H1 (cell line): ENCODE results near the gene BRINP3. TPM values are rescaled to one million over a fixed set of nuclear protein-coding genes. Genes with fewer than 3 reads are reported as not detected.

ENCODE experiments used
- BRCA1 ChIP-seq: IDR thresholded peaks from 2 replicates; pipeline ENCODE4 v1.6.1; 2012; ENCODE audit warnings: low read depth, low read length, improper control_type of control experiment
- POLR2A ChIP-seq, 2 experiments: IDR thresholded peaks; 1 replicate in 1 of 2; 2 replicates in 1 of 2; pipeline ENCODE4 v1.6.1; 2011; ENCODE audit warnings: low read depth in 2 of 2, low read length in 2 of 2, mild to moderate bottlenecking in 2 of 2; ENCODE audit errors: control extremely low read depth in 1 of 2
- SIRT6 ChIP-seq: IDR thresholded peaks from one replicate; pipeline ENCODE4 v1.7.1; 2012; ENCODE audit warnings: low read length, inconsistent platforms
- TAF7 ChIP-seq: optimal IDR thresholded peaks from 2 replicates; pipeline ENCODE3; 2011; ENCODE audit warnings: low read depth, mild to moderate bottlenecking, inconsistent platforms, low read length, moderate library complexity, borderline replicate concordance
- TEAD4 ChIP-seq: IDR thresholded peaks from 2 replicates; pipeline ENCODE4 v1.6.1; 2012; ENCODE audit warnings: low read depth, low read length, inconsistent platforms, mixed read lengths
- ZNF274 ChIP-seq: IDR thresholded peaks from 2 replicates; pipeline ENCODE4 v1.7.0; 2012; ENCODE audit warnings: low read length, borderline replicate concordance; ENCODE audit errors: extremely low read depth
- polyA plus RNA-seq, 7 experiments: library from polyadenylated mRNA; depleted of rRNA in 3 of 7; stranded (reverse) in 5 of 7; unstranded in 2 of 7; fragments of >200 nt in 5 of 7; fragments of 200-250 nt in 2 of 7; gene quantifications; 1 replicate in 5 of 7; 2 replicates in 1 of 7; 4 replicates in 1 of 7; pipeline versions ENCODE4 v1.2.1 to v1.2.3, GENCODE V29; 2011 to 2013; ENCODE audit warnings: missing spikeins in 2 of 7, mixed read lengths in 2 of 7
- total RNA-seq: library from RNA; stranded (reverse); fragmentation: NEBNext Ultra II Directional; extraction: Animal tissue kit (Norgen Biotek cat#: 25700); gene quantifications from 2 replicates; pipeline ENCODE4 v1.2.1, GENCODE V29; 2021
- TF ChIP-seq, protein P1 (sequence below): IDR thresholded peaks from 2 replicates; pipeline ENCODE4 v1.6.1; 2011; ENCODE audit warnings: low read depth, mild to moderate bottlenecking, low read length; ENCODE audit not compliant: insufficient read depth

The BRINP3 gene
- total and polyA plus RNA-seq, 2 of the 8 experiments (the other 6 are each of a cell fraction or from before 2014, with no cell fraction given): not detected

DNA sequence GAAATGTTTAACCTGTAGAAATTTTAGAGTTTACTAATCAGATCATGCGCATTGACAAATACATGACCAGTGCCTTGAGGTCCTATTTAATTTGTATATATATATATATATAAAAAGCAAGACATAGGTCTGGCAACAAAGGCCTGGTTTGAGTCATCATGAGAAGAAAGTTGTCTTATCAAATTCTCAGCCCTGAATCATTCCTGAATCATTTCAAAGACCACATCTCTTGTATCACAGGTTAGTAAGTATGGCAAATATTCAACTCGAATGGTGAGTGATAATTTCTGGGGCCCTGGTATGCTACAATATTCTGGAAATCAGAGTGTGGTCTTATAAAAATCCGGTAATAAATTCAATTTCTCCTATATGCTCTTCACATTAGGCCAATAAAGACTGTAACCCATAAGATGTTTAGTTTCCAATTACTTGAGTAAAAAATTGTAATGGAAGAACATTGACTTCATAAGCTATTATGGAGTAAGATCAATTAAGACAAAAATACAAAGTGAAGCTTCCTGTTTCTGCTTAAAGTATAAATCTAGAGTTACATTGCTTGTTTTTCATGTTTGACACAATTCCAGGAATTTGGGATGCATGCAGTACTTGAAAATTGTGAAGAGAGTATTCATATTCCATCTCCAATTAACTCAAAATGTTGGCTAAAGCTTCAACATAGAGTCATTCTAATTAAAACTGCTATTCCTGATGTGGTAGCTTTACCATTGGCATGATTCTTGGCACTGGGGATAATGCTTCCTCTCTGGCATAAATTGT, 309.4 kb downstream of the BRINP3 start (continued):
- TF ChIP-seq BRCA1 (no peak), SIRT6 (no peak), POLR2A (IDR thresholded peaks at IDR 0.05; ENCODE audit: control extremely low read depth in 1 of 2, low read depth in 2 of 2, low read length in 2 of 2) (no peak), TEAD4 (no peak), ZNF274 (no peak), TAF7 (no peak)
- TF ChIP-seq, protein P1, sequence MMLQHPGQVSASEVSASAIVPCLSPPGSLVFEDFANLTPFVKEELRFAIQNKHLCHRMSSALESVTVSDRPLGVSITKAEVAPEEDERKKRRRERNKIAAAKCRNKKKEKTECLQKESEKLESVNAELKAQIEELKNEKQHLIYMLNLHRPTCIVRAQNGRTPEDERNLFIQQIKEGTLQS: no peak
